ENCODE data around the gene IQSEC1.

IQSEC1 gene

DNA sequence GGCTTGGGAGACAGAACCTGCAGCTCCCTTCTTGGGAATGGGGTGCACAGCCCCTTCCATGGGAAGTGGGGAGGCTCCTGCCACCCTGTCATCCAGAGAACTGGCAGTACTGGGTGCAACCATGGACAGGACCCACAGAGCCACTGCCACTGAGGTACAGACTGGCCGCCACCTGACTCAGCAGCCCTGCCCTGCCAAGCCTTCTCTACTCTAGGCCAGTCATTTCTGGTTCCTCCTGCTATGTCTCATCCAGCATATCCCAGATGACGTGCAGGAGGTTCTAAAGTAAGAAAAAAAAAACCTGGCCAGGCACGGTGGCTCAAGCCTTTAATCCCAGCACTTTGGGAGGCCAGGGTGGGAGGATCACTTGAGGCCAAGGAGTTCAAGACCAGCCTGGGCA is 155.0 kb downstream of the IQSEC1 start:
- no peak overlapping the region for H3K4me3 ChIP-seq (ENCODE audit: low read length)
- TF ChIP-seq, protein P1, sequence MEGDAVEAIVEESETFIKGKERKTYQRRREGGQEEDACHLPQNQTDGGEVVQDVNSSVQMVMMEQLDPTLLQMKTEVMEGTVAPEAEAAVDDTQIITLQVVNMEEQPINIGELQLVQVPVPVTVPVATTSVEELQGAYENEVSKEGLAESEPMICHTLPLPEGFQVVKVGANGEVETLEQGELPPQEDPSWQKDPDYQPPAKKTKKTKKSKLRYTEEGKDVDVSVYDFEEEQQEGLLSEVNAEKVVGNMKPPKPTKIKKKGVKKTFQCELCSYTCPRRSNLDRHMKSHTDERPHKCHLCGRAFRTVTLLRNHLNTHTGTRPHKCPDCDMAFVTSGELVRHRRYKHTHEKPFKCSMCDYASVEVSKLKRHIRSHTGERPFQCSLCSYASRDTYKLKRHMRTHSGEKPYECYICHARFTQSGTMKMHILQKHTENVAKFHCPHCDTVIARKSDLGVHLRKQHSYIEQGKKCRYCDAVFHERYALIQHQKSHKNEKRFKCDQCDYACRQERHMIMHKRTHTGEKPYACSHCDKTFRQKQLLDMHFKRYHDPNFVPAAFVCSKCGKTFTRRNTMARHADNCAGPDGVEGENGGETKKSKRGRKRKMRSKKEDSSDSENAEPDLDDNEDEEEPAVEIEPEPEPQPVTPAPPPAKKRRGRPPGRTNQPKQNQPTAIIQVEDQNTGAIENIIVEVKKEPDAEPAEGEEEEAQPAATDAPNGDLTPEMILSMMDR (conservative IDR thresholded peaks at IDR 0.05; ENCODE audit: low read depth, low read length): no peak
- DNase-seq (ENCODE audit: low read depth): no peak

DNA sequence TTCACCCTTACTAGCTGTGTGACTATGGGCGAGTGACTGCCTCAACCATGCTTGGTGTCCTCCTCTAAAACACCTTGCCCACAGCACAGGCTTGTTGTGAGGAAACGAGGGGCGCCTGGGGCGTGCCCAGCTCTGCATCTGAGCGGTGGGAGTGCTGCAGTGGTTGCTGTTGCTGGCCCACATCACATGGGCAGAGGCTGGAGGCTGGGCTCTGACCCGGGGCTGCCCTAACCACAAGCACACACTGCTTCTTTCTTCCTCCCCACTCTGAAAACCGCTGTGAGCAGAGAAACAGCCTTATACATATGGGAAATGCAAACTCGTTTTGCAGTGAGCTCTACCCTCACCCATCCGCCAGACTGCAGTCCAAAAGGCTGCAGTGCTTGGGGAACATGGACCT is 157.1 kb downstream of the IQSEC1 start:
- DNase-seq (ENCODE audit: low read depth): no peak
- TF ChIP-seq, protein P1 (conservative IDR thresholded peaks at IDR 0.05; ENCODE audit: low read depth, low read length): no peak
- no peak overlapping the region for H3K4me3 ChIP-seq (ENCODE audit: low read length)

DNA sequence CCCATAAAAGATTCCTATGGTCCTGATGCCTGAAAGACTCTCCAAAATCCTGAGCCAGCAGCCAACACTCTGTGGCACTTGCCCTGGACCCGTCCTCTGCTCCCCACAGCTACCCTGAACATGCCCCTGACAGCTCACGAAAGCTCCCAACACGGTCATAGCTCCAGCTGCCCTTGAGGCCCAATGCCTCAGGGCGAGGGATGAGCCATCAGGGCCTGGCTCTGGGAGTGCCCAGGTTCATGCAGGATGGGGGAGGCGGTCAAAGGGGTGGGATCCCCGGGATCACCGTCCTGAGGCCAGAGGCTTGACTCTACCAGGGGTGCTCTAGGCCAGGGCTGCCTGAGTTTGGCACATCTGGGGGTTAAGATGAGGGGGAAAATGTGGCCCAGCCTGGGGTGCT is 159.1 kb downstream of the IQSEC1 start:
- H3K4me3 ChIP-seq (ENCODE audit: low read length): no peak overlapping the region
- DNase-seq (ENCODE audit: low read depth): no peak
- TF ChIP-seq, protein P1 (conservative IDR thresholded peaks at IDR 0.05; ENCODE audit: low read depth, low read length): no peak

DNA sequence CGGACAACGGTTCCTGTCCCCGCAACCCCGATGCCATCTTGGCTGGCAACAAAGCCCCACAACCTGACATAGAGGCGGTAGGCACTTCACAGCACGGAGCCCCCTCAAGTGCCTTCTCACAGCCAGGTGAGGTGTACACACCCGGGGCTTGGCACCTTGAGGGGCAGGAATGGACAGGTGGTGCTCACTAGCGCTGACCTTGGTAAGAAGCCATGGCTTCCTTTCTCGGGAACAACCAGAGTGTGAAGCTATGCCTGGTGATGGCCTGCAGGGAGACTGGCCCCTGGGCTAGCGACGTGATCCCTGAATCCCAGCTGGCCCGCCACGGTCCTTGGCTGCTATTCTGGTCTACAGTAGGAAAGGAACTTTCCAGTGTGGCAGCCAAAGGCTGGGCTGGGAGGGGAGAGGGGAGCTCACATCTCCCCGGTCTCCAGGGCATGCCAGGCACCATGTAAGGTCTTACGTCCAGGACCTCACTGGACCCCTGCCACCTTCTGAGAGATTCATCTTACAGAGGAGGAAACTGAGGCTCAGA is 161.3 kb downstream of the IQSEC1 start:
- TF ChIP-seq, protein P1 (conservative IDR thresholded peaks at IDR 0.05; ENCODE audit: low read depth, low read length): no peak
- DNase-seq (ENCODE audit: low read depth): no peak
- no peak overlapping the region for H3K4me3 ChIP-seq (ENCODE audit: low read length)

DNA sequence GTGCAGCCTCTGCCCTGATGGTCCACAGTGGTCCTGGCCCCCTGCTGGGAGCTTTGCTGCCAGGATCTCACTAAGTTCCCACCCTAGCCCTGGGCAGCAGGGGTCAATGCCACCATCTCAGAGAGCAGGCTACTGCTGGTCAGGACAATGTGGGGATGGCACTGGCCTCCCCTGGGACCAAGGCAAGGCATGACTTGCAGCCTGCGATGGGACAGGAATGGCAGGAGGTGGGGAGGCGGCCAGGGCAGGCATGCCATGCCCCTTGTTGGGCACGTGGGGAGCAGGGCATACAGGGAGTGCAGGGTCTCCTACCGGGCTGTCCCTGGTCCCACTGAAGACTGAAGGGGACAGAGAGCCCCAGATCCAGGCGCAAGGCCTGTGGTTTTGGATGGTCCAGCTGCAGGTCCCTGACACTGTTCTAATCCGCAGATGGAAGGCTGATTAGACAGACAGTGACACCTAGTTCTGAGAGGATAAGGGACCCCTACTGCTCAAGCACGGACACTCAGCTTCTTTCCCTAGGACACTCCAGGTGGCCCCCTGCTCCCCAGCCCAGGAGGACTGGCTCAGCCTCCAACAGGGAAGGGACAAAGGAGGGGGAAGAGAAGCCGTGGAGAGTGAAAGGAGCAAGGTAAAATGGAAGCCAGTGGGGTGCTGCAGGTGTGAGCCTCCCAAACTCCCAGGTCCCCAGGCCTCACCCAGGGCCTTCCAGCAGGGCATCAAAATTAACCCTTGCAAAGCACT is 162.7 kb downstream of the IQSEC1 start:
- H3K4me3 ChIP-seq (ENCODE audit: low read length): no peak overlapping the region
- no peak for DNase-seq (ENCODE audit: low read depth)
- TF ChIP-seq, protein P1 (conservative IDR thresholded peaks at IDR 0.05; ENCODE audit: low read depth, low read length): no peak

DNA sequence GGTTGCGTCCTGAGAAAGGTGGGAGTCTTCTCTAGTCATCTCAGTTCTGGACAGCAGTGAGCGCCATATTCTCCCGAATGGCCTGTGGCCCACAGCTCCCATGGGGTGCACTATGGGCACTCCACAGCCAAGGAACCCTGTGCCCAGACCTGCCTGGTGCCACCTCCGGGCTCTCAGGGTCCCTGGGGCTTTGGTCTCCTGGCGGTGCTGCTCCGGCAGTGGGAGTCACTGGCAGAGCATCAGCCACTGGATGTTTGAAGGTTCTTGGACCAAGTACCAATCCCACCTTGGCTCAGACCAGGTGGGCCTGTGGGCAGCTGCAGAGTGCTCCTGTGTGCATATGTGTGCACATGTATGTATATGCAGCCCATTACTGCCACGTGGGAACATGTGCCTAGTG is 163.5 kb downstream of the IQSEC1 start:
- TF ChIP-seq, protein P1 (conservative IDR thresholded peaks at IDR 0.05; ENCODE audit: low read depth, low read length): no peak
- no peak overlapping the region for H3K4me3 ChIP-seq (ENCODE audit: low read length)
- no peak for DNase-seq (ENCODE audit: low read depth)

DNA sequence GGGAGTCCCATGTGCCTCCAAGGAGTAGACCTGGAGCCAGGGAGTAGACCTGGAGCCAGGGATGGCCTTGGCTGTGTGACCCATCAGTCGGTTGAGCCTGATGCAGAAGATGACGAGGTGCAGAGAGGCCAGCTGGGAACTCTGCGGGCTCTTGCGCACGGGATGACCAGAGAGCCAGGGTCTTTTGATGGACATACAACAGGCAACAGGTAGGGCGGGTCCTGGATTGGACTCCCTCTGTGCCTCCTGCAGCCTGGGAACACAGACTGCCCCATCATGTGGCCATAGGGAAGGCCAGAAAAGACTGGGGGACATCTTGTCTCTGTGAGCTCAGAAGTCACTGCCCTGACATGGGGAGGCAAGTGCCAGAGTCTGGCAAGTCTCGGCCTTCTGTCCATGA is 164.4 kb downstream of the IQSEC1 start:
- H3K4me3 ChIP-seq (ENCODE audit: low read length): no peak overlapping the region
- DNase-seq (ENCODE audit: low read depth): no peak
- TF ChIP-seq, protein P1 (conservative IDR thresholded peaks at IDR 0.05; ENCODE audit: low read depth, low read length): no peak
